Endodermal cell (in vitro differentiated cells): ENCODE results near the gene MED19. TPM values are rescaled to one million over a fixed set of nuclear protein-coding genes. Genes with fewer than 3 reads are reported as not detected.
A peak's percentile ranks its signal among the peaks of the same experiment; 100 is the strongest.
"Not testable (repeated sequence)": the region's sequence is repeated elsewhere in the genome, so short reads cannot be mapped to it uniquely, and the experiment has no call there.

Experiments used
- DNase-seq: peaks from one replicate; pipeline ENCODE4 v3.0.0-alpha.2; 2017
- H3K27ac ChIP-seq: 2 replicates; pipeline ENCODE4 v1.5.1; 2013; ENCODE audit warnings: mild to moderate bottlenecking, low read depth, low read length, moderate library complexity
- H3K27me3 ChIP-seq: 2 replicates; pipeline ENCODE4 v1.6.1; 2013; ENCODE audit warnings: mild to moderate bottlenecking, low read length, moderate library complexity; ENCODE audit not compliant: insufficient read depth, control insufficient read depth, poor library complexity, severe bottlenecking
- H3K36me3 ChIP-seq: 2 replicates; pipeline ENCODE4 v1.7.0; 2013; ENCODE audit warnings: mild to moderate bottlenecking, low read length, moderate library complexity; ENCODE audit not compliant: control insufficient read depth, insufficient read depth
- H3K4me1 ChIP-seq: one replicate; pipeline ENCODE4 v1.7.0; 2013; ENCODE audit warnings: low read length; ENCODE audit not compliant: control insufficient read depth, insufficient read depth
- H3K4me3 ChIP-seq: 2 replicates; pipeline ENCODE4 v1.5.1; 2013; ENCODE audit warnings: mild to moderate bottlenecking, low read length, moderate library complexity
- H3K9ac ChIP-seq: 2 replicates; pipeline ENCODE4 v1.6.1; 2013; ENCODE audit warnings: mild to moderate bottlenecking, low read length, moderate library complexity; ENCODE audit not compliant: poor library complexity, severe bottlenecking; ENCODE audit errors: extremely low read depth
- H3K9me3 ChIP-seq: 2 replicates; pipeline ENCODE4 v1.6.1; 2013; ENCODE audit warnings: mild to moderate bottlenecking, low read length, moderate library complexity; ENCODE audit not compliant: control insufficient read depth
- H3K27ac Mint-ChIP-seq: 2 replicates; pipeline ENCODE4 v1.8.0; 2020; ENCODE audit warnings: mixed read lengths
- H3K27me3 Mint-ChIP-seq: 2 replicates; pipeline ENCODE4 v1.8.0; 2021; ENCODE audit warnings: mild to moderate bottlenecking, mixed read lengths; ENCODE audit not compliant: insufficient read depth
- H3K36me3 Mint-ChIP-seq: 2 replicates; pipeline ENCODE4 v1.8.0; 2020; ENCODE audit warnings: low read depth, mixed read lengths
- H3K4me1 Mint-ChIP-seq: 2 replicates; pipeline ENCODE4 v1.8.0; 2020; ENCODE audit warnings: mixed read lengths
- H3K4me3 Mint-ChIP-seq: 2 replicates; pipeline ENCODE4 v1.8.0; 2020; ENCODE audit warnings: mild to moderate bottlenecking, moderate library complexity, mixed read lengths
- H3K9me3 Mint-ChIP-seq: 2 replicates; pipeline ENCODE4 v1.8.0; 2020; ENCODE audit warnings: mild to moderate bottlenecking, mixed read lengths
- WGBS, 2 experiments: methylation state at CpG; one replicate each; pipeline versions ENCODE4 v1.1.5 to v1.1.7; 2013; ENCODE audit warnings: missing lambda C conversion rate in 2 of 2, mixed read lengths in 1 of 2; ENCODE audit not compliant: insufficient coverage in 1 of 2, insufficient read length in 1 of 2; 5-methylcytosine and 5-hydroxymethylcytosine counted together
- total RNA-seq, 2 donors: library from RNA; stranded (reverse); fragmentation: NEBNext Ultra II Directional in 1 of 2; extraction: Animal tissue kit (Norgen Biotek cat#: 25700) in 1 of 2; gene quantifications; 2 replicates in 1 of 2; 3 replicates in 1 of 2; pipeline ENCODE4 v1.2.1, GENCODE V29; 2021
- TF ChIP-seq, protein P1 (sequence below): fragments of 200-600 bp; sonication (generic); conservative IDR thresholded peaks from 2 replicates; pipeline ENCODE4 v1.5.0; 2021; ENCODE audit warnings: antibody characterized with exemption, mild to moderate bottlenecking

The MED19 gene
- total RNA-seq, 2 donors from 2014 or later: 18.5 TPM

DNA sequence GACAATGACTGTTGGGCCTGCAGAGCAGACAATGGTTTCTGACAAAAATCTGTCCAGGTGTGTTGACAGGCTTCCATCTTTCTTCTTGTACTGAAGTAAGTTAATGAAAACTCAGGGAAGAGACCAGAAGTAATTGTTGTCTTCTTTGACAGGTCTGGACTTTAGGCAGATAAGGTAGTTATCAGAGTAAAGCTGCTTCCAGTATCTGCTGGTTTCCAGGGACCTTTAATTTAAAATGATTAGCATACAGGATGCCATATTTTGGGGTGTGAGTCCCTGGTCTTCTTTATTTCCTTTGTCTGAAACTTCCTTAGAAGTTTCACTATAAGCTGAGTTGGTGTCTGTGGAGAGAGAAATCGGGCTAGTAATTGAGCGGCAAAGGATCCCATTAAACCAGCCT is 1.8 kb upstream of the MED19 start:
- H3K9ac ChIP-seq: peak overlapping the region; percentile 91
- H3K27me3 ChIP-seq: no peaks in the 10 kb centered on the region
- Mint-ChIP-seq H3K4me1 (peaks cover 16% of the 10 kb centered on the region), H3K27me3 (no peaks in the 10 kb centered on the region), H3K27ac (peak overlapping the region; percentile 99), H3K9me3 (peaks cover 24% of the 10 kb centered on the region), H3K36me3 (peaks cover 31% of the 10 kb centered on the region), H3K4me3 (peak overlapping the region; percentile 98)
- H3K9me3 ChIP-seq: peaks cover 16% of the 10 kb centered on the region
- H3K4me1 ChIP-seq: peaks cover 3% of the 10 kb centered on the region
- WGBS, 2 experiments: 100% methylated on average over 2 of the region's 2 CpGs
- H3K4me3 ChIP-seq: peak overlapping the region; percentile 100
- TF ChIP-seq, protein P1, sequence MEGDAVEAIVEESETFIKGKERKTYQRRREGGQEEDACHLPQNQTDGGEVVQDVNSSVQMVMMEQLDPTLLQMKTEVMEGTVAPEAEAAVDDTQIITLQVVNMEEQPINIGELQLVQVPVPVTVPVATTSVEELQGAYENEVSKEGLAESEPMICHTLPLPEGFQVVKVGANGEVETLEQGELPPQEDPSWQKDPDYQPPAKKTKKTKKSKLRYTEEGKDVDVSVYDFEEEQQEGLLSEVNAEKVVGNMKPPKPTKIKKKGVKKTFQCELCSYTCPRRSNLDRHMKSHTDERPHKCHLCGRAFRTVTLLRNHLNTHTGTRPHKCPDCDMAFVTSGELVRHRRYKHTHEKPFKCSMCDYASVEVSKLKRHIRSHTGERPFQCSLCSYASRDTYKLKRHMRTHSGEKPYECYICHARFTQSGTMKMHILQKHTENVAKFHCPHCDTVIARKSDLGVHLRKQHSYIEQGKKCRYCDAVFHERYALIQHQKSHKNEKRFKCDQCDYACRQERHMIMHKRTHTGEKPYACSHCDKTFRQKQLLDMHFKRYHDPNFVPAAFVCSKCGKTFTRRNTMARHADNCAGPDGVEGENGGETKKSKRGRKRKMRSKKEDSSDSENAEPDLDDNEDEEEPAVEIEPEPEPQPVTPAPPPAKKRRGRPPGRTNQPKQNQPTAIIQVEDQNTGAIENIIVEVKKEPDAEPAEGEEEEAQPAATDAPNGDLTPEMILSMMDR: no peak
- DNase-seq: no peak
- H3K27ac ChIP-seq: no peak overlapping the region
- peaks cover 18% of the 10 kb centered on the region for H3K36me3 ChIP-seq

DNA sequence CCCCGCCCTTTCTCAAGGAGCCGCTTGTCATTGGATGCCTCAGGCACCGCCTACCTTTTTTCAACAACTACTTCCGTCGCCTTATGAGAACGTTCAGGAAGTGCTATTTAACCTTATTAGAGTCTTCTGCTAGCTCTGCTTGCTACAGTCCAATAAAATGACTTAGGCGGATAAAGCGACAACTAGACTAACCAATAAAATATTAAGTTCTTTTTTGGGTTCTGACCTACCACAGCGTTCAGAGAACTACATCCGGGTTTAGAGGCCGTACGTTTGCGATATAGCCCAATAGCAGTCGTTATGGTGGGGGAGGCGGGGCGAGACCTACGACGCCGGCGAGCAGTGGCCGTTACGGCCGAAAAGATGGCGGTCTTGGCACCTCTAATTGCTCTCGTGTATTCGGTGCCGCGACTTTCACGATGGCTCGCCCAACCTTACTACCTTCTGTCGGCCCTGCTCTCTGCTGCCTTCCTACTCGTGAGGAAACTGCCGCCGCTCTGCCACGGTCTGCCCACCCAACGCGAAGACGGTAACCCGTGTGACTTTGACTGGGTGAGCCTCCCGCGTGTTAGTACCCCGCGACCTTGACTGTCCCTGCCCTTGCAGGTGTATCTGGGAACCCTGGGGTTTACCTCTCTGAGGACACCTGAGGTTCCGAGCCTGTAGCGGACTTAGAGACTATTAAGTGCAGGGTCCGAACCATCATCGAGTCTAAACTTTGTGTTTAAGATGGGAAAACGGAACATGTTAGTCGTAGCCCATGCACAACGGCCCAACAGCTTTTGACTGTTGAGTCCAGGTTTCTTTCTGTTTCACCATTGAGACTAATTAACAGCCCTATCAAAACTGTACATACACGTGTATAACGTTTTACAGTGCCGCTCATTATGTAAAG is 488 bp upstream of the MED19 start, which contains the start of gene TMX2:
TSS of gene TMX2 (plus strand) at position 338 of the 895 bp plus-strand sequence. CDS start at position 364, 26 bp downstream.
- TF ChIP-seq, protein P1: no peak
- Histone ChIP-seq H3K27ac (peak within 1 kb of the TSS; percentile 96), H3K27me3 (no peaks in the 10 kb centered on the region), H3K4me3 (peak within 1 kb of the TSS; percentile 100), H3K36me3 (peaks cover 20% of the 10 kb centered on the region), H3K9ac (peak within 1 kb of the TSS; percentile 91), H3K4me1 (peaks cover 3% of the 10 kb centered on the region), H3K9me3 (peaks cover 6% of the 10 kb centered on the region)
- H3K27me3 Mint-ChIP-seq: no peaks in the 10 kb centered on the region
- peaks cover 26% of the 10 kb centered on the region for H3K36me3 Mint-ChIP-seq
- H3K4me1 Mint-ChIP-seq: peaks cover 16% of the 10 kb centered on the region
- peak within 1 kb of the TSS; percentile 99 for H3K27ac Mint-ChIP-seq
- WGBS, 2 experiments: 0 to 1% methylated on average over 27 to 53 of the region's 53 CpGs
- DNase-seq: peak; percentile 96
- peaks cover 11% of the 10 kb centered on the region for H3K9me3 Mint-ChIP-seq
- H3K4me3 Mint-ChIP-seq: peak within 1 kb of the TSS; percentile 98

DNA sequence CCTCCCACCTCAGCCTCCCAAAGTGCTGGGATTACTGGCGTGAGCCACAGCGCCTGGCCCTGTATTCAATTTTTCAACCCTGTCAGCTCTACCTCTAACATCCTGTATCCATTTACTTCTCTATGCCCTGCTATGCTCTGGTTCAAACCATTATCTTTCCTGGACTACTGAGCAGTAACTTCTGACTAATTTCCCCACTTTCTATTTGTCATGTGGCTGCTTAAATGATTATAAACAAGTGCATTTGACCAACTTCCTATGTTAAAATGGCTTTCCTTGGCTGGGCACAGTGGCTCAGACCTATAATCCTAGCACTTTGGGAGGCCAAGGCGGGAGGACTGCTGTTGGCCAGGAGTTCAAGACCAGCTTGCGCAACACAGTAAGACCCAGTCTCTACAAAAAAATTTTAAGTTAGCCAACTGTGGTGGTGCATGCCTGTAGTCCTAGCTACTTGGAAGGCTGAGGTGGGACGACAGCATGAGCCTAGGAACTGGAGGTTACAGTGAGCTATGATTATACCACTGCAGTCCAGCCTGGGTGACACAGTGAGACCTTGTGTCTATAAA is 2.1 kb downstream of the MED19 start:
- DNase-seq: no peak
- Histone ChIP-seq H3K4me3 (no peak overlapping the region), H3K9me3 (peaks cover 4% of the 10 kb centered on the region), H3K9ac (no peak overlapping the region), H3K36me3 (peaks cover 32% of the 10 kb centered on the region), H3K4me1 (peaks cover 3% of the 10 kb centered on the region), H3K27ac (no peak overlapping the region), H3K27me3 (no peaks in the 10 kb centered on the region)
- Mint-ChIP-seq H3K27ac (no peak overlapping the region), H3K4me3 (no peak overlapping the region), H3K4me1 (peaks cover 16% of the 10 kb centered on the region), H3K27me3 (no peaks in the 10 kb centered on the region), H3K9me3 (no peaks in the 10 kb centered on the region), H3K36me3 (peaks cover 22% of the 10 kb centered on the region)
- 91 to 96% methylated on average over 4 to 5 of the region's 5 CpGs for WGBS, 2 experiments
- TF ChIP-seq, protein P1: no peak

DNA sequence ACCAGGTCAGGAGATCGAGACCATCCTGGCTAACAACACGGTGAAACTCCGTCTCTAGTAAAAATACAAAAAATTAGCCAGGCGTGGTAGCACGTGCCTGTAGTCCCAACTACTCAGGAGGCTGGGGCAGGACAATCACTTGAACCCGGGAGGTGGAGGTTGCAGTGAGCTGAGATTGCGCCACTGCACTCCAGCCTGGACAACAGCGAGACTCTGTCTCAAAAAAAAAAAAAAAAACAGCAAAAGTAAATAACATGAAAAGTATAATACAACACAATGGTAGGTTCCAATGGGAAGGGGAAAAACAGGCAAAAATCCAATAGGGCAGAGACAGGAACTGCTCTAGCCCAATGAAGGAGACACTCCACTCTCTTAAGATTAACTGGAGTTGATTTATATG is 6.6 kb downstream of the MED19 start:
- H3K36me3 ChIP-seq: peaks cover 66% of the 10 kb centered on the region
- 95% methylated on average over 6 of the region's 8 CpGs; no CpG with 5 or more reads in 1 of the 2 experiments for WGBS, 2 experiments
- H3K27me3 ChIP-seq, H3K4me1 ChIP-seq, H3K27ac ChIP-seq, H3K4me3 ChIP-seq, H3K27ac Mint-ChIP-seq, H3K4me3 Mint-ChIP-seq, H3K9ac ChIP-seq, H3K4me1 Mint-ChIP-seq, H3K27me3 Mint-ChIP-seq, H3K9me3 ChIP-seq, H3K9me3 Mint-ChIP-seq, DNase-seq: not testable (repeated sequence)
- H3K36me3 Mint-ChIP-seq: peaks cover 47% of the 10 kb centered on the region
